T-helper 1 cell (primary cell): ENCODE data around the gene SHB.

Source experiments
- DNase-seq, 5 donors: peaks; one replicate each; pipeline ENCODE4 v3.0.0-alpha.2; 2012 to 2020

The SHB gene

GRCh38 chr9:38039907-38040682 lies 28.9 kb downstream of the SHB start:
- no peak for DNase-seq

GRCh38 chr9:38039090-38039906 lies 29.7 kb downstream of the SHB start:
- DNase-seq: no peak

- no peak for DNase-seq
Measured at GRCh38 chr9:38038307-38039089, 30.5 kb downstream of the SHB start.

GRCh38 chr9:38037981-38038306 lies 31.1 kb downstream of the SHB start:
- no peak for DNase-seq

- DNase-seq: no peak
Measured at GRCh38 chr9:38036359-38037084, 32.5 kb downstream of the SHB start.

- DNase-seq: no peak
Measured at GRCh38 chr9:38035873-38036272, 33.2 kb downstream of the SHB start.

GRCh38 chr9:38033941-38034340 lies 35.1 kb downstream of the SHB start:
- no peak for DNase-seq

- no peak for DNase-seq
Measured at GRCh38 chr9:38032266-38033110, 36.5 kb downstream of the SHB start.

GRCh38 chr9:38031594-38031993 lies 37.4 kb downstream of the SHB start:
- DNase-seq: no peak

GRCh38 chr9:38030658-38031057 lies 38.4 kb downstream of the SHB start:
- DNase-seq: no peak

GRCh38 chr9:38029915-38030638 lies 39.0 kb downstream of the SHB start:
- DNase-seq: no peak

- DNase-seq: no peak
Measured at GRCh38 chr9:38027714-38028113, 41.3 kb downstream of the SHB start.

- DNase-seq: no peak
Measured at GRCh38 chr9:38026840-38027527, 42.0 kb downstream of the SHB start.

- no peak for DNase-seq
Measured at GRCh38 chr9:38026021-38026809, 42.8 kb downstream of the SHB start.

- no peak for DNase-seq
Measured at GRCh38 chr9:38025166-38025565, 43.9 kb downstream of the SHB start.

GRCh38 chr9:38024036-38024681 lies 44.9 kb downstream of the SHB start:
- no peak for DNase-seq

GRCh38 chr9:38023661-38024035 lies 45.4 kb downstream of the SHB start:
- DNase-seq: no peak

GRCh38 chr9:38022995-38023394 lies 46.0 kb downstream of the SHB start:
- no peak for DNase-seq
